Thyroid gland (tissue), 4 donors: ENCODE measurements around the gene RABL6. TPM values are rescaled to one million over a fixed set of nuclear protein-coding genes. Genes with fewer than 3 reads are reported as not detected.

ENCODE experiments used
- DNase-seq, 2 donors: peaks; one replicate each; pipeline ENCODE4 v3.0.0-alpha.2; 2019
- H3K27ac ChIP-seq, 3 donors: fragments of 200-600 bp; sonication (generic); 1 replicate in 2 of 3; 2 replicates in 1 of 3; pipeline ENCODE4 v1.5.1; 2016 to 2019; ENCODE audit warnings: mild to moderate bottlenecking in 1 of 3, moderate library complexity in 1 of 3
- H3K27me3 ChIP-seq: fragments of 200-600 bp; sonication (generic); one replicate; pipeline ENCODE4 v1.5.1; 2019
- H3K36me3 ChIP-seq, 2 donors: fragments of 200-600 bp; sonication (generic); one replicate each; pipeline ENCODE4 v1.5.1; 2016 to 2019
- H3K4me1 ChIP-seq, 2 donors: fragments of 200-600 bp; sonication (generic); one replicate each; pipeline ENCODE4 v1.5.1; 2017 to 2019
- H3K4me3 ChIP-seq, 3 donors: fragments of 200-600 bp; sonication (generic); replicated peaks in 1 of 3; 1 replicate in 2 of 3; 2 replicates in 1 of 3; pipeline ENCODE4 v1.5.1; 2016; ENCODE audit warnings: mild to moderate bottlenecking in 1 of 3
- H3K9me3 ChIP-seq: fragments of 200-600 bp; sonication (generic); one replicate; pipeline ENCODE4 v1.5.1; 2017
- CTCF ChIP-seq, 6 experiments: fragments of 200-600 bp in 3 of 6; fragments of 450-650 bp in 3 of 6; sonication (generic) in 3 of 6; IDR thresholded peaks; one replicate each; pipeline ENCODE4 v1.5.1; 2016 to 2019; ENCODE audit warnings: antibody characterized with exemption in 6 of 6, mild to moderate bottlenecking in 2 of 6, inconsistent platforms in 1 of 6, moderate library complexity in 1 of 6
- POLR2A ChIP-seq, 2 donors: fragments of 450-650 bp; IDR thresholded peaks; one replicate each; pipeline ENCODE4 v1.6.1; 2017; ENCODE audit warnings: antibody characterized with exemption in 2 of 2, mild to moderate bottlenecking in 2 of 2, moderate library complexity in 1 of 2
- WGBS, 2 donors: methylation state at CpG; one replicate each; pipeline ENCODE4 v1.1.5; 2017; 5-methylcytosine and 5-hydroxymethylcytosine counted together
- intact Hi-C: fragments of 100-400 bp; cut with DNase I; formaldehyde crosslinking; loops from one replicate; pipeline ENCODE4 v1.15.1; 2023
- total RNA-seq, 4 donors: library from RNA; depleted of rRNA; stranded (reverse); fragments of >200 nt; gene quantifications; one replicate each; pipeline ENCODE4 v1.2.3, GENCODE V29; 2016

Gene RABL6
- total RNA-seq, 4 donors from 2014 or later, result 59.8 to 84.0 (median 62.2) TPM

GRCh38 chr9:136808075-136808805, 492 bp downstream of the RABL6 start:
- intact Hi-C loops, result loop anchor here (5.0 kb wide), 1 partner anchor 139 kb away; the partner anchor contains the start of gene C8G
- 0% methylated on average over 19 to 22 of the region's 93 CpGs for WGBS, 2 donors
- TF ChIP-seq POLR2A (IDR thresholded peaks at IDR 0.05) (no peak), CTCF (IDR thresholded peaks at IDR 0.05) (no peak)
- Histone ChIP-seq H3K9me3 (no peaks in the 10 kb centered on the region), H3K4me3 (peak overlapping the region; percentile 16 to 99 (median 92)), H3K27ac (peak overlapping the region; percentile 29 to 58 (median 46)), H3K36me3 (no peaks in the 10 kb centered on the region), H3K4me1 (peaks cover 23 to 33% of the 10 kb centered on the region in 2 donors), H3K27me3 (no peaks in the 10 kb centered on the region)
- peak in 1 of 2 donors; percentile 49 for DNase-seq

GRCh38 chr9:136808806-136809158, 1.0 kb downstream of the RABL6 start:
- H3K27me3 ChIP-seq, result no peaks in the 10 kb centered on the region
- TF ChIP-seq CTCF (IDR thresholded peaks at IDR 0.05) (no peak), POLR2A (IDR thresholded peaks at IDR 0.05) (no peak)
- intact Hi-C loops, result loop anchor here (5.0 kb wide), 1 partner anchor 139 kb away; the partner anchor contains the start of gene C8G
- WGBS, 2 donors, result 9 to 11% methylated on average over 14 of the region's 14 CpGs
- H3K9me3 ChIP-seq, result no peaks in the 10 kb centered on the region
- H3K4me3 ChIP-seq, result peak overlapping the region; percentile 16 to 99 (median 92)
- DNase-seq, result no peak
- H3K27ac ChIP-seq, result peak overlapping the region in 1 of 3 donors; percentile 58
- peaks cover 23 to 33% of the 10 kb centered on the region in 2 donors for H3K4me1 ChIP-seq
- H3K36me3 ChIP-seq, result no peaks in the 10 kb centered on the region

GRCh38 chr9:136814725-136815421, 7.1 kb downstream of the RABL6 start:
- 96% methylated on average over 13 of the region's 13 CpGs for WGBS, 2 donors
- TF ChIP-seq CTCF (IDR thresholded peaks at IDR 0.05), result no peak
- TF ChIP-seq POLR2A (IDR thresholded peaks at IDR 0.05), result no peak
- H3K36me3 ChIP-seq, result no peaks in the 10 kb centered on the region

GRCh38 chr9:136815422-136815782, 7.7 kb downstream of the RABL6 start:
- no peaks in the 10 kb centered on the region for H3K9me3 ChIP-seq
- no peaks in the 10 kb centered on the region for H3K27me3 ChIP-seq
- intact Hi-C loops, result no loop called here
- no peak overlapping the region for H3K4me3 ChIP-seq
- no peak for TF ChIP-seq POLR2A (IDR thresholded peaks at IDR 0.05)
- no peak for TF ChIP-seq CTCF (IDR thresholded peaks at IDR 0.05)
- H3K4me1 ChIP-seq, result peaks cover 0 to 4% of the 10 kb centered on the region in 2 donors
- no peak for DNase-seq
- H3K36me3 ChIP-seq, result no peaks in the 10 kb centered on the region
- no peak overlapping the region for H3K27ac ChIP-seq
- WGBS, 2 donors, result 0% methylated on average over 1 of the region's 1 CpG

More at GRCh38 chr9:136814725-136815421, 7.1 kb downstream of the RABL6 start:
- no peak overlapping the region for H3K27ac ChIP-seq
- H3K4me1 ChIP-seq, result peaks cover under 1 to 10% of the 10 kb centered on the region in 2 donors
- DNase-seq, result no peak
- H3K4me3 ChIP-seq, result no peak overlapping the region
- intact Hi-C loops, result no loop called here
- no peaks in the 10 kb centered on the region for H3K27me3 ChIP-seq
- H3K9me3 ChIP-seq, result no peaks in the 10 kb centered on the region
